AG04450 (cell line): ENCODE measurements around the gene ADAMTS2. TPM values are rescaled to one million over a fixed set of nuclear protein-coding genes. Genes with fewer than 3 reads are reported as not detected.

ENCODE experiments used
- CTCF ChIA-PET: fragments of 300-600, 350-600 bp; formaldehyde crosslinking; extraction: SDS; loops from one replicate; lab custom pipeline; 2022; ENCODE audit warnings: antibody characterized with exemption, inconsistent platforms; lab: Charles Lee
- POLR2A ChIA-PET: fragments of 350-600 bp; formaldehyde crosslinking; extraction: SDS; loops from one replicate; lab custom pipeline; 2021; ENCODE audit warnings: antibody characterized with exemption, inconsistent platforms; lab: Yijun Ruan, JAX
- DNase-seq: peaks from one replicate; pipeline ENCODE4 v3.0.0-alpha.2; 2011; ENCODE audit warnings: low read depth, low spot score
- H3K27ac ChIP-seq: one replicate; pipeline ENCODE4 v1.5.1; 2012; ENCODE audit warnings: low read depth, low read length, control low read depth
- H3K27me3 ChIP-seq: one replicate; pipeline ENCODE4 v1.6.0; 2012; ENCODE audit warnings: low read length; ENCODE audit not compliant: control insufficient read depth, insufficient read depth
- H3K4me3 ChIP-seq: 2 replicates; pipeline ENCODE4 v1.5.1; 2011; ENCODE audit warnings: mild to moderate bottlenecking, low read depth, low read length, control low read depth
- H3K9me3 ChIP-seq: 2 replicates; pipeline ENCODE4 v1.5.1; 2012; ENCODE audit warnings: low read length; ENCODE audit not compliant: control insufficient read depth, insufficient read depth
- CTCF ChIP-seq: IDR thresholded peaks from 2 replicates; pipeline ENCODE4 v1.5.1; 2011; ENCODE audit warnings: low read depth, low read length, control low read depth, inconsistent platforms
- polyA plus RNA-seq: library from polyadenylated mRNA; depleted of rRNA; stranded (reverse); fragments of >200 nt; gene quantifications from 2 replicates; pipeline ENCODE4 v1.2.3, GENCODE V29; 2011

Gene ADAMTS2
- polyA plus RNA-seq, 1 experiment: 22.6 TPM

GRCh38 chr5:179233909-179234562 is 111.2 kb downstream of the ADAMTS2 start:
- no peak for TF ChIP-seq CTCF
- H3K9me3 ChIP-seq: peaks cover 17% of the 10 kb centered on the region
- ChIA-PET CTCF (no interaction called here), POLR2A (no interaction called here)
- no peak overlapping the region for H3K27ac ChIP-seq
- DNase-seq: no peak
- H3K27me3 ChIP-seq: no peaks in the 10 kb centered on the region
- no peak overlapping the region for H3K4me3 ChIP-seq

- CTCF ChIA-PET: interaction anchor here (1.4 kb wide), 1 partner anchor 110 kb away, joined by 3 read pairs; no protein-coding TSS in a partner anchor
- DNase-seq: no peak
- no peak overlapping the region for H3K4me3 ChIP-seq
- no peak overlapping the region for H3K27ac ChIP-seq
- H3K27me3 ChIP-seq: no peaks in the 10 kb centered on the region
- TF ChIP-seq CTCF: no peak
- POLR2A ChIA-PET: no interaction called here
- peaks cover 3% of the 10 kb centered on the region; the same call in 1 of the 2 replicates for H3K9me3 ChIP-seq
These were observed 113.0 kb downstream of the ADAMTS2 start for GRCh38 chr5:179232091-179232735.

- POLR2A ChIA-PET: no interaction called here
- no peak for DNase-seq
- Histone ChIP-seq H3K27me3 (no peaks in the 10 kb centered on the region), H3K9me3 (no peaks in the 10 kb centered on the region; the same call in 1 of the 2 replicates), H3K4me3 (no peak overlapping the region), H3K27ac (no peak overlapping the region)
- CTCF ChIA-PET: interaction anchor here (0.6 to 1.4 kb wide), 2 partner anchors 111 to 524 kb away, joined by 3 to 4 read pairs; no protein-coding TSS in a partner anchor
- no peak for TF ChIP-seq CTCF
These were observed 114.0 kb downstream of the ADAMTS2 start for GRCh38 chr5:179231309-179231708.

- H3K27ac ChIP-seq: no peak overlapping the region
- H3K9me3 ChIP-seq: peaks cover 5% of the 10 kb centered on the region
- DNase-seq: no peak
- TF ChIP-seq CTCF: no peak
- H3K27me3 ChIP-seq: no peaks in the 10 kb centered on the region
- no peak overlapping the region for H3K4me3 ChIP-seq
- POLR2A ChIA-PET: no interaction called here
- CTCF ChIA-PET: no interaction called here
These were observed 115.2 kb downstream of the ADAMTS2 start for GRCh38 chr5:179230061-179230461.

- no peak for DNase-seq
- no peak for TF ChIP-seq CTCF
- H3K9me3 ChIP-seq: peaks cover 12% of the 10 kb centered on the region
- CTCF ChIA-PET: no interaction called here
- H3K27me3 ChIP-seq: no peaks in the 10 kb centered on the region
- no peak overlapping the region for H3K27ac ChIP-seq
- POLR2A ChIA-PET: no interaction called here
- no peak overlapping the region for H3K4me3 ChIP-seq
These were observed 115.9 kb downstream of the ADAMTS2 start for GRCh38 chr5:179229331-179229831.
